ENCODE measurements around the gene AQP9. TPM values are rescaled to one million over a fixed set of nuclear protein-coding genes. Genes with fewer than 3 reads are reported as not detected.

Gene AQP9
- polyA plus RNA-seq, 2 of the 4 experiments (the other 2 are of a cell fraction): not detected

GRCh38 chr15:58147171-58147611, 9.0 kb downstream of the AQP9 start:
- 78% methylated on average over 5 of the region's 5 CpGs for WGBS (ENCODE audit: missing lambda C conversion rate)
- Histone ChIP-seq H3K4me3 (no peak overlapping the region), H3K27ac (no peak overlapping the region), H3K4me2 (no peak overlapping the region), H3K9me3 (no peaks in the 10 kb centered on the region), H3K4me1 (0 out of 3 replicates have a peak, but pooled peaks cover 4% of the 10 kb centered on the region)
- DNase-seq (ENCODE audit: low read depth in 1 of 2, low spot score in 1 of 2): no peak
- no peak for FAIRE-seq
- POLR2A ChIA-PET: no interaction called here
- TF ChIP-seq E2F6 (IDR thresholded peaks at IDR 0.05; ENCODE audit: borderline replicate concordance, low read depth): no peak
- CTCF ChIA-PET: interaction anchor here (2.7 kb wide), 1 partner anchor 81 kb away, joined by 9 read pairs; no protein-coding TSS in a partner anchor
- no peak for ATAC-seq

- DNase-seq (ENCODE audit: low read depth in 1 of 2, low spot score in 1 of 2): no peak
- H3K9me3 ChIP-seq: no peaks in the 10 kb centered on the region
- POLR2A ChIA-PET: no interaction called here
- no peak overlapping the region for H3K4me3 ChIP-seq
- no peak overlapping the region for H3K4me2 ChIP-seq
- TF ChIP-seq KDM1A (IDR thresholded peaks at IDR 0.05; ENCODE audit: low read depth): no peak
- CTCF ChIA-PET: interaction anchor here (2.7 kb wide), 1 partner anchor 81 kb away, joined by 9 read pairs; no protein-coding TSS in a partner anchor
- 0 out of 3 replicates have a peak, but pooled peaks cover 4% of the 10 kb centered on the region for H3K4me1 ChIP-seq
- no peak for FAIRE-seq
- no peak for ATAC-seq
- H3K27ac ChIP-seq: no peak overlapping the region
These were observed 9.9 kb downstream of the AQP9 start for GRCh38 chr15:58148120-58148519.

- 12% methylated on average over 4 of the region's 4 CpGs for WGBS (ENCODE audit: missing lambda C conversion rate)
- ATAC-seq: no peak
These were observed 10.7 kb downstream of the AQP9 start for GRCh38 chr15:58148633-58149445.

More at GRCh38 chr15:58148633-58149445, 10.7 kb downstream of the AQP9 start:
- DNase-seq (ENCODE audit: low read depth in 1 of 2, low spot score in 1 of 2): no peak
- H3K4me3 ChIP-seq: no peak overlapping the region
- no peak for FAIRE-seq
- H3K4me2 ChIP-seq: no peak overlapping the region
- TF ChIP-seq JUN (IDR thresholded peaks at IDR 0.05) (no peak), HMGXB4 (CRISPR knock-in tag; IDR thresholded peaks at IDR 0.05; ENCODE audit: borderline replicate concordance) (no peak), CBX2 (IDR thresholded peaks at IDR 0.05; ENCODE audit: borderline replicate concordance, low read depth) (no peak), CTCF (IDR thresholded peaks at IDR 0.05) (no peak), PBX3 (IDR thresholded peaks at IDR 0.05) (no peak), MAZ (IDR thresholded peaks at IDR 0.05; ENCODE audit: borderline replicate concordance, low read depth, low read length) (no peak), PHF8 (IDR thresholded peaks at IDR 0.05; ENCODE audit: borderline replicate concordance, low read depth) (no peak), CHD4 (IDR thresholded peaks at IDR 0.05; ENCODE audit: borderline replicate concordance) (no peak)
- no peaks in the 10 kb centered on the region for H3K9me3 ChIP-seq
- POLR2A ChIA-PET: no interaction called here
- no peak overlapping the region for H3K27ac ChIP-seq
- CTCF ChIA-PET: interaction anchor here (1.8 to 2.7 kb wide), 2 partner anchors 78 to 82 kb away, joined by 3 to 9 read pairs; no protein-coding TSS in a partner anchor
- 0 out of 3 replicates have a peak, but pooled peaks cover 4% of the 10 kb centered on the region for H3K4me1 ChIP-seq
